ENCODE results near the gene CFAP97. TPM values are rescaled to one million over a fixed set of nuclear protein-coding genes. Genes with fewer than 3 reads are reported as not detected.

CFAP97 gene
- total and polyA plus RNA-seq, 2 donors (not counting 1 experiment from before 2014, with no cell fraction given), result 39.3 to 50.8 TPM

DNA sequence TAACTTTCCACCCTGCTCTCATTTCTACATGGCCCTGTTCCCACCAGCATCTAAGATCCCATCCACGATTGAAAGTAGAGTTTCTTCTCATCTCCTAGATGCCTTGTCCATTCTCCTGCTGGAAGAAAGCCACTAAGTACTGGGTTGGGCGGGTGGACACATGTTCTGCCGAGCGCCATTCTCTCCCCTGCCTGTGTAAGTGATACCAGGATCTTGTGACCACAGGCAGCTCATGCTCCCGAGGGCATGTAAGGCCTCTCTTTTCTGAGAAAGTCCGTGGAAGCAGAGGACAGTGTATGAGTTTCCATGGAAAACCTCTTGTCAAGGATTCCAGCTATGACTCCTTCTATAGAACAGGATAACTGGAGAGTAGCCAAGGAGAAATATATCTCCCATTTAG is 64.1 kb downstream of the CFAP97 start:
- no peaks in the 10 kb centered on the region for H3K79me2 ChIP-seq (ENCODE audit: control insufficient read depth, insufficient read depth, low read length)
- H3K27me3 ChIP-seq (ENCODE audit: control insufficient read depth, insufficient read depth, low read length), result no peaks in the 10 kb centered on the region
- no peak overlapping the region for H3K4me2 ChIP-seq (ENCODE audit: extremely low read depth, insufficient read depth, low read length)
- no peaks in the 10 kb centered on the region for H3K9me3 ChIP-seq (ENCODE audit: control insufficient read depth, insufficient read depth, low read depth, low read length)
- no peak overlapping the region for H2AFZ ChIP-seq (ENCODE audit: low read length)
- no peak overlapping the region for H3K27ac ChIP-seq (ENCODE audit: insufficient read depth, low read length)
- DNase-seq (ENCODE audit: low read depth in 2 of 2), result no peak
- peaks cover 2% of the 10 kb centered on the region for H3K4me1 ChIP-seq (ENCODE audit: control insufficient read depth, extremely low read depth, insufficient read depth, low read length)
- H3K9ac ChIP-seq (ENCODE audit: insufficient read depth, low read length), result no peak overlapping the region
- H3K36me3 ChIP-seq (ENCODE audit: control insufficient read depth, insufficient read depth, low read length), result no peaks in the 10 kb centered on the region
- H3K4me3 ChIP-seq (replicated peaks in 1 of 4; ENCODE audit: control extremely low read depth in 1 of 4, insufficient read depth in 1 of 4, low read depth in 3 of 4, low read length in 4 of 4), result no peak overlapping the region
- no peaks in the 10 kb centered on the region for H4K20me1 ChIP-seq (ENCODE audit: control insufficient read depth, extremely low read depth, insufficient read depth, low read length)
- TF ChIP-seq, protein P1, sequence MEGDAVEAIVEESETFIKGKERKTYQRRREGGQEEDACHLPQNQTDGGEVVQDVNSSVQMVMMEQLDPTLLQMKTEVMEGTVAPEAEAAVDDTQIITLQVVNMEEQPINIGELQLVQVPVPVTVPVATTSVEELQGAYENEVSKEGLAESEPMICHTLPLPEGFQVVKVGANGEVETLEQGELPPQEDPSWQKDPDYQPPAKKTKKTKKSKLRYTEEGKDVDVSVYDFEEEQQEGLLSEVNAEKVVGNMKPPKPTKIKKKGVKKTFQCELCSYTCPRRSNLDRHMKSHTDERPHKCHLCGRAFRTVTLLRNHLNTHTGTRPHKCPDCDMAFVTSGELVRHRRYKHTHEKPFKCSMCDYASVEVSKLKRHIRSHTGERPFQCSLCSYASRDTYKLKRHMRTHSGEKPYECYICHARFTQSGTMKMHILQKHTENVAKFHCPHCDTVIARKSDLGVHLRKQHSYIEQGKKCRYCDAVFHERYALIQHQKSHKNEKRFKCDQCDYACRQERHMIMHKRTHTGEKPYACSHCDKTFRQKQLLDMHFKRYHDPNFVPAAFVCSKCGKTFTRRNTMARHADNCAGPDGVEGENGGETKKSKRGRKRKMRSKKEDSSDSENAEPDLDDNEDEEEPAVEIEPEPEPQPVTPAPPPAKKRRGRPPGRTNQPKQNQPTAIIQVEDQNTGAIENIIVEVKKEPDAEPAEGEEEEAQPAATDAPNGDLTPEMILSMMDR (conservative IDR thresholded peaks at IDR 0.05 in 1 of 2, IDR thresholded peaks at IDR 0.05 in 1 of 2; ENCODE audit: low read depth in 1 of 2, low read length in 2 of 2), result no peak
- no peak for TF ChIP-seq EZH2 (IDR thresholded peaks at IDR 0.05; ENCODE audit: low read length, missing control alignments)

DNA sequence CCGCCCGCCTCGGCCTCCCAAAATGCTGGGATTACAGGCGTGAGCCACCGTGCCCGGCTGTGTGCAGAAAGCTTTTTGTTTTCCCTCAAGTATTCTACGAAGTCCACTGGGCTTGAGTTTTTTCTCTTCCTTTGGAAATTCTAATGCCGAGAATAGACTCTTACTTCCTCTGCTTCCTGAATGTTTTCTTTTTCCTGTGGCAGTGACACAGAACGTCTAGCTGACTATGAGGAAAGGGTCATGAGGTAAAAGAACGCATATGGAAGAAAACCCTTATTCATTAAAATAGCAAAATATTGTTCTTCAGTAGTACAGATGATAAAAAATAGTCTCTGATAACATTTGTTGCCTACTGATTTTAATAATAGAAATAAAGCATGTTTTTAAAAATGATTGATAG is 65.6 kb downstream of the CFAP97 start:
- TF ChIP-seq, protein P1 (conservative IDR thresholded peaks at IDR 0.05 in 1 of 2, IDR thresholded peaks at IDR 0.05 in 1 of 2; ENCODE audit: low read depth in 1 of 2, low read length in 2 of 2), result no peak
- TF ChIP-seq EZH2 (IDR thresholded peaks at IDR 0.05; ENCODE audit: low read length, missing control alignments), result no peak
- peaks cover 2% of the 10 kb centered on the region for H3K4me1 ChIP-seq (ENCODE audit: control insufficient read depth, extremely low read depth, insufficient read depth, low read length)
- H3K27ac ChIP-seq (ENCODE audit: insufficient read depth, low read length), result no peak overlapping the region

DNA sequence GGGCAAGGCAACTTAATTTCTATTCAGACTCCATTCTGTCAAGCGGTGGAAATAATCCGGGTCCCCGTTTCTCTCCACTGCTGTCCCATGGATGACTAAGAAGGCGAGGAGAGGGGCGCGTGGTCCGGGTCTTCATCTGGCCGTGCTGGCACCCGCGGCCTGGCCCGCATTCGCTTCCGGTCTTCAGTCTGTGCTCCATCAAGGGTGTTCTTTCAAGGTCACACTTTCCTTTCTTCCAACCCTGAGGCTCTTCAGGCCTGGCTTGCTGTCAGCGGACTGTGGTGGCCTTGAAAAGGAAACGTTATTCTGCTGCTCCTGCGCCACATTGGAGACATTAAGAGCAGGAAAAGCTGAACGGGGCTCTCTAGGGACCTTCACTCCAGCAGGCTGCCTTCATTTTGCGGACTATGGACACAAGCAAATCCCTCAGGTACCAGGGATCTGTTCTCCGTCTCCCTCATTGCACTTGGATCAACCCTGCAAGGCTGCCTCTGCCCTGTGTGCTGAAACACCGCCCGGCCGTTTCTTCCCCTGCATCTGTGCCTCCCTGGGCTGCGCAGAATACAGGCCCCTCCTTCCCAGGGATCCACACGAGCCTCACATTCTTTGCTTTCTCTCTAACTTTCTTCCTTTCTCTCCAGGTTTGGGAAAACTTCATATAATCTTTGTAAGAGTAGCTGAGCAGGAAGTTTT is 66.4 kb downstream of the CFAP97 start:
- Histone ChIP-seq H3K4me3 (replicated peaks in 1 of 4; ENCODE audit: control extremely low read depth in 1 of 4, insufficient read depth in 1 of 4, low read depth in 3 of 4, low read length in 4 of 4) (no peak overlapping the region), H3K27ac (ENCODE audit: insufficient read depth, low read length) (no peak overlapping the region), H2AFZ (ENCODE audit: low read length) (no peak overlapping the region)

More for the DNA sequence above, 65.6 kb downstream of the CFAP97 start:
- no peaks in the 10 kb centered on the region for H3K27me3 ChIP-seq (ENCODE audit: control insufficient read depth, insufficient read depth, low read length)
- H3K9ac ChIP-seq (ENCODE audit: insufficient read depth, low read length), result no peak overlapping the region
- H3K36me3 ChIP-seq (ENCODE audit: control insufficient read depth, insufficient read depth, low read length), result no peaks in the 10 kb centered on the region
- DNase-seq (ENCODE audit: low read depth in 2 of 2), result no peak
- no peaks in the 10 kb centered on the region for H3K79me2 ChIP-seq (ENCODE audit: control insufficient read depth, insufficient read depth, low read length)
- H4K20me1 ChIP-seq (ENCODE audit: control insufficient read depth, extremely low read depth, insufficient read depth, low read length), result no peaks in the 10 kb centered on the region
- no peak overlapping the region for H3K4me3 ChIP-seq (replicated peaks in 1 of 4; ENCODE audit: control extremely low read depth in 1 of 4, insufficient read depth in 1 of 4, low read depth in 3 of 4, low read length in 4 of 4)
- H3K9me3 ChIP-seq (ENCODE audit: control insufficient read depth, insufficient read depth, low read depth, low read length), result no peaks in the 10 kb centered on the region
- H3K4me2 ChIP-seq (ENCODE audit: extremely low read depth, insufficient read depth, low read length), result no peak overlapping the region
- no peak overlapping the region for H2AFZ ChIP-seq (ENCODE audit: low read length)

More for the DNA sequence above, 66.4 kb downstream of the CFAP97 start:
- H3K4me2 ChIP-seq (ENCODE audit: extremely low read depth, insufficient read depth, low read length), result no peak overlapping the region
- TF ChIP-seq, protein P1 (conservative IDR thresholded peaks at IDR 0.05 in 1 of 2, IDR thresholded peaks at IDR 0.05 in 1 of 2; ENCODE audit: low read depth in 1 of 2, low read length in 2 of 2), result no peak
- TF ChIP-seq EZH2 (IDR thresholded peaks at IDR 0.05; ENCODE audit: low read length, missing control alignments), result no peak
- DNase-seq (ENCODE audit: low read depth in 2 of 2), result no peak
- H4K20me1 ChIP-seq (ENCODE audit: control insufficient read depth, extremely low read depth, insufficient read depth, low read length), result no peaks in the 10 kb centered on the region
- H3K9ac ChIP-seq (ENCODE audit: insufficient read depth, low read length), result no peak overlapping the region
- H3K79me2 ChIP-seq (ENCODE audit: control insufficient read depth, insufficient read depth, low read length), result no peaks in the 10 kb centered on the region
- H3K27me3 ChIP-seq (ENCODE audit: control insufficient read depth, insufficient read depth, low read length), result no peaks in the 10 kb centered on the region
- H3K4me1 ChIP-seq (ENCODE audit: control insufficient read depth, extremely low read depth, insufficient read depth, low read length), result no peaks in the 10 kb centered on the region
- H3K9me3 ChIP-seq (ENCODE audit: control insufficient read depth, insufficient read depth, low read depth, low read length), result no peaks in the 10 kb centered on the region
- H3K36me3 ChIP-seq (ENCODE audit: control insufficient read depth, insufficient read depth, low read length), result no peaks in the 10 kb centered on the region

All from fibroblast of lung (primary cell).